GM18951 (cell line): Measurements from ENCODE around the gene SCAND1.
"Not testable (repeated sequence)": the region's sequence is repeated elsewhere in the genome, so short reads cannot be mapped to it uniquely, and the experiment has no call there.

Experiments used
- POLR2A ChIP-seq: IDR thresholded peaks from 4 replicates; pipeline ENCODE4 v1.6.1; 2011; ENCODE audit warnings: mild to moderate bottlenecking; ENCODE audit not compliant: insufficient read length, insufficient read depth; ENCODE audit errors: extremely low read depth
- in situ Hi-C: fragments of 300-500 bp; cut with MboI; formaldehyde crosslinking; loops from one replicate; pipeline ENCODE4 v1.12.0; 2022; ENCODE audit warnings: low sequenced_read_pairs, mixed read lengths, inconsistent platforms; ENCODE audit not compliant: unreplicated experiment

The SCAND1 gene

DNA sequence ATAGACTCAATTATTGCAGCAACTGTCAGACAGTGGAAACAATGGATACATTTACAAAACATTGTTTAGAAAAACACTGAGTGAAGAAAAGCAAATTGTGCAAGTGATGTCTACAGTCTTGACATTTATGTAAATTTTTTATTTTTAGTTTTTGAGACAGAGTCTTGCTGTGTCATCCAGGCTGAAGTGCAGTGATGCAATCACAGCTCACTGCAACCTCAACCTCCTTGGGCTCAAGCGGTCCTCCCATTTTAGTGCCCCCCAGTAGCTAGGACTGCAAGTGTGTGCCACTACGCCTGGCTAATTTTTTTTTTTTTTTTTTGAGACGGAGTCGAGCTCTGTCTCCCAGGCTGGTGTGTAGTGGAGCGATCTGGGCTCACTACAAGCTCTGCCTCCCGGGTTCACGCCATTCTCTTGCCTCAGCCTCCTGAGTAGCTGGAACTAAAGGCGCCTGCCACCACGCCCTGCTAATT is 23.8 kb upstream of the SCAND1 start:
- in situ Hi-C loops, result no loop called here
- TF ChIP-seq POLR2A, result no peak

DNA sequence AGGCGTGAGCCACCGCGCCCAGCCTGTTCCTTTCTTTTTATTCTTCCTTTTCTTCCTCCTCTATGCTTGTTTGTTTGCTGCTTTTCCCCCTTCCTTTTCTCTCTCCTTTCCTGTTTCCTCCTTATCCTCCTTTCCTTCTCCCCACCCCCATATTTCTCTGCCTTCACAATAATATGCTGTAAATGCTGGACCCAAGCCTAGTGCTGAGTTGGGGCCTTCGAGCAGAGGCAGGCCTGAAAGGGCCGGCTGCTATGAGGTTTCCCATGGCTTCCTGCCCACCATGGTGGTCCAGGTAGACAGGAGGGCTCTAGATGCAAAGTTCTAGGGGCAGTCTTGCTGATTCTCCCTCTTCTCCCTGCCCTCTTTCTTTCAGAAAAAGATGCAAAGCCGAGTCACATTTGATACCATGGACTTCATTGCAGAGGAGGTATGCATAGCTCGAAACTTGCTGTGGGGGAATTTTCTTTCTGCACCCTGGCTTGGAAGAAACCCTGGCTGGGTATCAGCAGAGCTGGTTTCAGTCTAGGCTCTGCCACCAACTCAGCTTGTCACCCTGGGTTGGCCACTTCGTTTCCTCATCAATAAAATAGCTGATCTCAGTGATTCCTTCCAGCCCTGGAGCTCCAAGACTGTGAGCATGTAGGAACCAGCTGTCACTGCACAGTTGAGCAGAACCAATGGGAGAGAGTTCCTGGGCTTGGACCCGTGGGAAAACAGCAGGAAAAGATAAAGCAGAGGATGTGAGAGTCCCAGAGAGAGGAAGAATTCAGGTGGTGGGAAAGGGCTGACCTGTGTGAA is 21.5 kb upstream of the SCAND1 start:
- TF ChIP-seq POLR2A, result no peak
- in situ Hi-C loops, result no loop called here

DNA sequence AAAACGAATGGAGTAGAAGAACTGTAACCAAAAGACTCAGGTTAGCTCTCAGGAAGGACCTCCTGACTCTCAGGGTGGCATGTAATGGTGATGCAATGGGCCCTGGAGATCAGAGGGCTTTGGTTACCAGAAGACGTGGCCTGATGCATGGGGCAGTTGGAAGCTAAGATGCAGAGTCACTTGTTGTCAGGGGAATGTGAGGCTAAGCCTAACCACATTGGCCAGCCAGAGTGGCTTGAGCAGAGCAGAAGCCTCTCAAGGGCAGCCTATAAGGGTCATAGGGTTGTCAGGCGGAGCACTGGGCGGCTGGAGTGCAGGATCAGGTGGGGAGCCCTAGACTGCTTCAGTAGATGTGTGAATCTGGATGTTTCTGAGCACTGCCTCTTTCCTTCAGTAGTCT is 20.0 kb upstream of the SCAND1 start:
- in situ Hi-C loops, result no loop called here
- no peak for TF ChIP-seq POLR2A

DNA sequence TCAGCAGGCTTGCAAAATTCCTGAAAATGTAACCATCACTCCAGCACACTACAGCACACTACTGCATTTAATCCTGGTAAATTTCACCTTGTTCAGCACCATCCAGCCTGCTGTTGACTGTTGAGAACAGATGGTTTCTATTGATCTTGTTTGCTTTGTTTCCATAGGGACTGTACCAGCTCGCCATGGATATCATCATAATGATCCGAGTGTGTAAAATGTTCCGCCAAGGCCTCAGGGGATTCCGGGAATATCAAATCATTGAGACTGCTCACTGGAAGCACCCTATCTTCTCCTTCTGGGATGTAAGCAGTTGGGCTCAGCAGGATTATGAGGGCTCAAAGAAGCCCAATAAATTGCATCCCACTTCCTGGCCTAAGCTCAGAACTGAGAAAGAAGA is 18.2 kb upstream of the SCAND1 start:
- in situ Hi-C loops, result no loop called here
- TF ChIP-seq POLR2A, result no peak

DNA sequence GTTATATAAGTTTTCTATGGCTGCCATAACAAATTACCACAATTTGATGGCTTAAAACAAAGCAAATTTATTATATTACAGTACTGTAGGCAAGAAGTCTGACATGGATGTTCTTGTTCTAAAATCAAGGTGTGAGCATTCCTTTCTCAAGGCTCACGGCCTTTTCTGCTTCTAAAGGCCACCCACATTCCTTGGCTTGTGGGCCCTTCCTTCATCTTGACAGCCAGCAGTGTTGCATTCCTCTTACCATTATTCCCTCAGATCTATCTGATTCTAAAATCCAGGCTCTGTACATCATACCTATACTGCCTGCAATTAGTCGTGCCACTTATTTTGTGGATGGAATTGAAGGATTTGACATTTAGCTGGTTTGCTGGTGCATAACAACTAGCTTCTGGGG is 17.7 kb upstream of the SCAND1 start:
- no peak for TF ChIP-seq POLR2A
- in situ Hi-C loops, result no loop called here

DNA sequence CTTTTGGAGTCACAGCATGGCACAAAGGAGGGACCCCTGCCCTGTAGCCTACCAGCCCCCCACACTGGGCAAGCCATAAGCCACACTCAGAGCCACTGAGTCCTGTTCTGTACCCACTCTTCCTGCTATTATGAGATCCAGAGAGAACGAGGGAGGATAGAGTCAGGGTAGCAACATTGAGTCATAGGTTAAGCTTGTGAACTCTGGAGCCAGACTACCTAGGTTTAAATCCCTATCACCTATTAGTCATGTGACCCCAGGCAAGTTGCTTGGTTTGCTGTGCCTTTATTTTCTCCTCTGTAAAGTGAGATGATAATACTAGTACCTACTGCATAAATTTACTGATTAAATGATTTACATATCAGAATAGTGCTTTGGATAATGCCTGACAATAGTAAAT is 14.6 kb upstream of the SCAND1 start:
- in situ Hi-C loops, result no loop called here
- no peak for TF ChIP-seq POLR2A

DNA sequence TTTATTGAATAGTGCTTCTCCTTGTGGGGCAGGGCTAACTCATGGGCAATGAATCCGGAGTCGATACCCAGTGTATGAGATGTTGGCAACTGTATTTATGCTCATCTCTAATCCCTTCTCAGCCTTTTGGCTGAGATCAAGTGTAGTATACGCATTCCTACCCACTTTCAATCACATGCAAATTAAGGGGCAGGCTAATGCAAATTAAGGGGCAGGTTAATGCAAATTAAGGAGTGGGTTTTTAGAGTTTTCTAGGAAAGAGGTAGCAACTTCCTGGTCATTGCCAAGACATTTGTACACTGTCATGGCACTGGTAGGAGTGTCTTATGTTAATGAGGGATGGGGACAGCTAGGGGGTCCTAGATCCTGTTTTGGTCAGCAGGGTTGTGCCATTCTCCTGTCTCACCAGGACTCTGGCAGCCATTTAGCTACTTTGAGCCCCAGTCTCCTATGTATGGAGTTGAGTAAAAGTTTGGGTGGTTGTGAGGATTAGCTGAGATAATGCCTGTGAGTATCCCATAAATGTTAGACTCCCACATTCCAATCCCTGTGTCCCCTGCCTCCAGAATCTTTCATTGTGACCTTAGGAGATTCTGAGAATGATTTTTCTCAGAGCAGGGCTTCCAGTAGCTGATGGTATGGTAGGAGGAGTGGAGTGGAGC is 13.8 kb upstream of the SCAND1 start, which contains the start of gene CNBD2:
Gene CNBD2 (plus strand): TSS at position 612 of the 662 bp plus-strand sequence. CDS start 173 bp downstream, outside the sequence.
- no peak for TF ChIP-seq POLR2A
- in situ Hi-C loops, result no loop called here

DNA sequence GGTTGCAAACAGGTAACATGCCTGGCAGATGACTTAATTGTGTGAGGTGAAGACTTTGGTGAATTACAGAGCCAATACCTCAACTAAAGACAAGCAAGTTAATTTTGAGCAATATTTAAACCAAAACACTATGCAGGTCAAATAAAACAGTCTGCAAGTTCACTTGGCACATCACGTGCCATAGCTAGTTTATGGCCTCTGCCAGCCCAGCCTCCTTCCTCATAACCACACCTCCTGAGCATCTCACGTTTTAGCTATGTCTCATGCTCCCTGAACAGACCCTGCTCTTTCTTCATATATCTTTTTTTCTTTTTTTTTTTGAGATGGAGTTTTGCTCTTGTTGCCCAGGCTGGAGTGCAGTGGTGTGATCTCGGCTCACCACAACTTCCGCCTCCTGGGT is 9.6 kb upstream of the SCAND1 start:
- TF ChIP-seq POLR2A, result no peak
- in situ Hi-C loops, result no loop called here

DNA sequence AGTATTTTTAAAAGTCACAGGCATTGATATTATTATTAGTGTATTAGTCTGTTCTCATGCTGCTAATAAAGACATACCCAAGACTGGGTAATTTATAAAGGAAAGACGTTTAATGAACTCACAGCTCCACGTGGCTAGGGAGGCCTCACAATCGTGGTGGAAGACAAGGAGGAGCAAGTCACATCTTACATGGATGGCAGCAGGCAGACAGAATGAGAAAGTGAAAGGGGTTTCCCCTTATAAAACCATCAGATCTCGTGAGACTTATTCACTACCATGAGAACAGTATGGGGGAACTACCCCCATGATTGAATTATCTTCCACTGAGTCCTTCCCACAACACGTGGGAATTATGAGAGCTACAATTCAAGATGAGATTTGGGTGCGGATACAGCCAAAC is 5.0 kb upstream of the SCAND1 start:
- in situ Hi-C loops, result not testable (repeated sequence)

DNA sequence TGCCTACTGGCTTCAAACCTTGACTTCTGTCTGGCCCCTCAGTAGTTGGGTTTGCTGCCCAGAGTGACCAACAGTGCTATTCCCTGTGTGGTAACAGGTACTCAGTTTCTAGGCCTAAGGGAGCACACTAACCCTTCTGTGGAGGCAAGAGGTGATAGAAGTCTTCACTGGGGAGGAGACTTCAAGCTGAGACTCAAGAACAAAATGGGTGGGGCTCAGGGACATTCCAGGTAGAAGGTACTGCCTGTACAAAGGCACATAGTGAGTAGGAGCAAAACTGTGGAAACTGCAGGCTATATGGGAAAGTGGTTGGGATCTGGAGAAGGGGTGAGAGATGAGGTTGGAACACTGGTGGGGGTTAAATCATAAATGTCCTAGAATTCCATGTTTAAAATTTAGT is 2.3 kb upstream of the SCAND1 start:
- in situ Hi-C loops, result no loop called here
- TF ChIP-seq POLR2A, result no peak

DNA sequence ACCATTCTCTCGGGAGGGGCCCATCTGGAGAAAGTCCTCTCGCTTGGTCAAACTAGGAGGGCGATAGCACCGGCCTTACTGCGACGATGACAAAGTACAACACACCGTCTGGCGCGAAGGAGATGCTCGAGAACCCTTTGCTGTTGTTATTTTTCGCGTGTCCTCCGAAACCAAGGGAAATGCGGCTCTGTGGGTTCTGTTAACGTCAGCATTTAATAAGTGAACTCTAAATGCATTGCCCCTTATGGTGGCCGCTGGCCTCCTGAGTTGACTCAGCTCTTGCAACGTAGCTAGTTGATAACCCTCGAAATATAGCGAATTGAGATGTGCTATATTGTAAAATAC is 577 bp upstream of the SCAND1 start:
- TF ChIP-seq POLR2A, result no peak
- in situ Hi-C loops, result no loop called here

DNA sequence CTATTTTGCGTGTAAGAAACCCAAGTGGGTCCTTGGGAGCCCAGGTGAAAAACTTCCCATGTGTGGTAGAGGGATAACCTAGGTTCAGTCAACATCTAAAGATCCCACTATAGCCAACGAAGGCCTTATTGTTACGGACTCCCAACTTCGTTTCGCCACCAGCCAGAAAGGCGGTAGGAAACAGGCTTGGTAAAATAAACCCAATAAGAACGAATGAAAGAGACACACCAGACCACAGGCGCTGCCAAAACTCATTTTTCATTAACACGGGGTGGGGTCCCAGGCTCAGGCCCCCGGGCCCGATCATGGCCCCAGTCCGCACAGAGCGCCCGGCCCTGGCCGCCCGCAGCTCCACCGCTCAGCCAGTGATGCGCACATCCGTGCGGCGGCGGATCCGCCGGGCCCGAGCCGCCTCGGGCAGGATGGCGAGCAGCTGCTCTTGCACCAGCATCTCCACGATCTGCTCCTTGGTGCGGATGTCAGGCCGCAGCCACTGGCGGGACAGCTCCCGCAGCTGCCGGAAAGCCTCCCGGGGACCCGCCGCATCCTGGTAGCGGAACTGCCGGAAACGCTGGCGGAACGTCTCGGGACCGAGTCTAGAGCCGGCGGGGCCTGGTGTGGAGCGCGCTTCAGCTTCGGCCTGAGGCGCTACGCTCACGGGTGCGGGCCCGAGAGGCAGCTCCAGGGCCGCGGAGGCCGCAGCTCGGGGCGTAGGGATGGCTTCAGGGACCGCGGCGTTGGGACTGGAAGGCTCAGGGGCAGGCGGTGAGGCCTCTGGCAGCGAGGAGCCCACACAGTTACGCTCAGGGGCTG is 709 bp downstream of the SCAND1 start:
- in situ Hi-C loops, result no loop called here
- TF ChIP-seq POLR2A, result no peak
